ENCODE measurements around the gene SYNDIG1L. TPM values are rescaled to one million over a fixed set of nuclear protein-coding genes. Genes with fewer than 3 reads are reported as not detected.

SYNDIG1L gene
- total and polyA plus RNA-seq, 9 of the 15 experiments (the other 6 are each of a cell fraction or from before 2014, with no cell fraction given): not detected

- Histone ChIP-seq H2AFZ (ENCODE audit: low read depth, low read length) (no peak overlapping the region), H3K4me2 (ENCODE audit: insufficient read depth, low read length) (no peak overlapping the region), H4K20me1 (replicated peaks; ENCODE audit: control insufficient read depth, insufficient read depth, low read length) (no peaks in the 10 kb centered on the region), H3K36me3 (ENCODE audit: control insufficient read depth, insufficient read depth, low read length) (no peaks in the 10 kb centered on the region), H3K4me1 (replicated peaks in 1 of 2; ENCODE audit: control insufficient read depth in 2 of 2, insufficient read depth in 2 of 2, low read length in 2 of 2) (no peaks in the 10 kb centered on the region), H3K9me1 (ENCODE audit: control insufficient read depth, insufficient read depth, low read length) (no peaks in the 10 kb centered on the region), H3K9ac (ENCODE audit: insufficient read depth in 1 of 2, low read depth in 2 of 2, low read length in 2 of 2) (no peak overlapping the region), H3K9me3 (replicated peaks; ENCODE audit: control insufficient read depth, insufficient read depth, low read depth, low read length) (no peaks in the 10 kb centered on the region), H3K79me2 (ENCODE audit: control insufficient read depth, insufficient read depth, low read length) (no peaks in the 10 kb centered on the region), H3K27me3 (ENCODE audit: control insufficient read depth in 2 of 2, insufficient read depth in 2 of 2, low read length in 2 of 2) (peaks cover 2 to 22% of the 10 kb centered on the region in 2 experiments; a peak in 3 of 5 replicates), H3K27ac (ENCODE audit: extremely low read depth, low read depth, low read length) (no peak overlapping the region), H3K4me3 (no peak overlapping the region)
- FAIRE-seq (no peak), ATAC-seq (no peak), DNase-seq (ENCODE audit: extremely low read depth in 1 of 4, low spot score in 3 of 4) (no peak)
- ChIA-PET CTCF (ENCODE audit: low intra/inter-chr PET ratio) (no interaction called here), POLR2A (no interaction called here)
- TF ChIP-seq ZNF431 (CRISPR knock-in tag; IDR thresholded peaks at IDR 0.05): no peak
- in situ Hi-C loops (cut with MboI) (no loop called here), intact Hi-C loops (cut with micrococcal nuclease) (no loop called here)
- BruUV-seq (replicated peaks): no TSS peak
- WGBS (ENCODE audit: insufficient coverage, low coverage, missing lambda C conversion rate): 22% methylated on average over 25 of the region's 38 CpGs
Measured at GRCh38 chr14:74377976-74378690, 47.9 kb downstream of the SYNDIG1L start.

GRCh38 chr14:74368441-74368840 lies 57.6 kb downstream of the SYNDIG1L start:
- in situ Hi-C loops (cut with MboI): loop anchor here (10.0 kb wide), 1 partner anchor 106 kb away; no protein-coding TSS in a partner anchor
- ChIA-PET CTCF (ENCODE audit: low intra/inter-chr PET ratio) (no interaction called here), POLR2A (no interaction called here)
- Histone ChIP-seq H3K79me2 (ENCODE audit: control insufficient read depth, insufficient read depth, low read length) (no peaks in the 10 kb centered on the region), H3K4me2 (ENCODE audit: insufficient read depth, low read length) (no peak overlapping the region), H4K20me1 (replicated peaks; ENCODE audit: control insufficient read depth, insufficient read depth, low read length) (0 out of 2 replicates have a peak, but pooled peaks cover 4% of the 10 kb centered on the region), H3K27me3 (ENCODE audit: control insufficient read depth in 2 of 2, insufficient read depth in 2 of 2, low read length in 2 of 2) (peaks cover 12 to 44% of the 10 kb centered on the region in 2 experiments), H3K27ac (ENCODE audit: extremely low read depth, low read depth, low read length) (no peak overlapping the region), H3K9me3 (replicated peaks; ENCODE audit: control insufficient read depth, insufficient read depth, low read depth, low read length) (no peaks in the 10 kb centered on the region), H2AFZ (ENCODE audit: low read depth, low read length) (no peak overlapping the region), H3K4me1 (replicated peaks in 1 of 2; ENCODE audit: control insufficient read depth in 2 of 2, insufficient read depth in 2 of 2, low read length in 2 of 2) (no peaks in the 10 kb centered on the region), H3K9ac (ENCODE audit: insufficient read depth in 1 of 2, low read depth in 2 of 2, low read length in 2 of 2) (no peak overlapping the region), H3K36me3 (ENCODE audit: control insufficient read depth, insufficient read depth, low read length) (no peaks in the 10 kb centered on the region), H3K4me3 (no peak overlapping the region), H3K9me1 (ENCODE audit: control insufficient read depth, insufficient read depth, low read length) (no peaks in the 10 kb centered on the region)
- WGBS (ENCODE audit: insufficient coverage, low coverage, missing lambda C conversion rate): 1% methylated on average over 8 of the region's 8 CpGs
- BruUV-seq (replicated peaks): no TSS peak
- intact Hi-C loops (cut with micrococcal nuclease): no loop called here
- ATAC-seq (no peak), DNase-seq (ENCODE audit: extremely low read depth in 1 of 4, low spot score in 3 of 4) (no peak), FAIRE-seq (no peak)
- no peak for TF ChIP-seq ZNF224 (CRISPR knock-in tag; IDR thresholded peaks at IDR 0.05)
- no peak for TF ChIP-seq ELF2 (CRISPR knock-in tag; IDR thresholded peaks at IDR 0.05)
- TF ChIP-seq POLR2H (tag; IDR thresholded peaks at IDR 0.05; ENCODE audit: low read depth): no peak
- no peak for TF ChIP-seq ZNF395 (CRISPR knock-in tag; IDR thresholded peaks at IDR 0.05)
- TF ChIP-seq ZBTB43 (CRISPR knock-in tag; IDR thresholded peaks at IDR 0.05): no peak
- no peak for TF ChIP-seq PTRF (tag; IDR thresholded peaks at IDR 0.05)
- no peak for TF ChIP-seq CHD1 (IDR thresholded peaks at IDR 0.05; ENCODE audit: low read length)
- TF ChIP-seq ZFX (CRISPR knock-in tag; IDR thresholded peaks at IDR 0.05): no peak
- no peak for TF ChIP-seq CHD4 (IDR thresholded peaks at IDR 0.05; ENCODE audit: insufficient read depth, insufficient replicate concordance, low read depth, low read length, poor library complexity, severe bottlenecking)
- TF ChIP-seq ZNF133 (CRISPR knock-in tag; IDR thresholded peaks at IDR 0.05): no peak
- no peak for TF ChIP-seq POLR2AphosphoS2 (IDR thresholded peaks at IDR 0.05; ENCODE audit: low read length)
- TF ChIP-seq HDGF (IDR thresholded peaks at IDR 0.05): no peak
- TF ChIP-seq SREBF2 (CRISPR knock-in tag; IDR thresholded peaks at IDR 0.05): no peak

All from K562 (cell line).